GM18526 (cell line): ENCODE measurements around the gene TMTC2.

Experiments used
- POLR2A ChIP-seq: IDR thresholded peaks from 3 replicates; pipeline ENCODE4 v1.6.1; 2011; ENCODE audit not compliant: insufficient read length; ENCODE audit errors: extremely low read depth

TMTC2 gene

GRCh38 chr12:82953397-82953796 lies 266.7 kb downstream of the TMTC2 start:
- no peak for TF ChIP-seq POLR2A

DNA sequence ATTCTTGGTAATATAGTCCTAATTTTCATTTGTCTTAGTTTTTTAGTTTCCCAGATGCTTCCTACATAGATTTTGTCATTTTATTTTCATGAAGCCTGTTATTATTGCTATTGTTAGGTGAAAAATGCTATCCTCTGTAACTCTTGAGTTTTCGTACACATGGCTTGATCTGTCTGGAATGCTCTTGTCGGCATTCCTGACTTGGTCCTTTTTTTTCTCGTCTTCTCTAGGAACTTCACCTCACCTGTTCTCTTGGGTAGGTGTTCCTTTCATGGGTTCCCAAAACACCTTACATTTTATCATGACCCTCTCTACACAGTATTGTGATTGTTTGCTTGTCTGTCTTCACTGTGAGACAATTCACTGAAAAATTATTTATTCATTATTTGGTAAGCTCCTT lies 267.4 kb downstream of the TMTC2 start:
- TF ChIP-seq POLR2A, result no peak

DNA sequence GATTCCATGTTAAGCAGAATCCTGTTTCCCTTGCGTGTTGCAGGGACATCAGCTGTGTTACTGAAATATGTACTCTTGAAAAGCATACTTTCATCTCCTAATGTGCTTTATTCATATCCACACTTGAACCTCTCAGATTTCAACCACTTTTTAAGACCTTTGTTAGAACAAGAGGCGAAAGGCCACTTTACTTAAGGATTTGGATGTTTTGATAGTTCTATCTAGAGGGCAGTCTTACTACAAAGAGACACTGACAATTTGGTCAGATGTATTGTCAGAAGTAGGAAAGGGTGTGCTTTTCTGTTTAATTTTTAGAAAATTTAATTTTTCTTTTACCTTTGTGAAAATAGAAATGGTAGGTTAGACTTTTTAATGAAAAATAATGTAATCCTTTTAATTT lies 267.9 kb downstream of the TMTC2 start:
- TF ChIP-seq POLR2A, result no peak

DNA sequence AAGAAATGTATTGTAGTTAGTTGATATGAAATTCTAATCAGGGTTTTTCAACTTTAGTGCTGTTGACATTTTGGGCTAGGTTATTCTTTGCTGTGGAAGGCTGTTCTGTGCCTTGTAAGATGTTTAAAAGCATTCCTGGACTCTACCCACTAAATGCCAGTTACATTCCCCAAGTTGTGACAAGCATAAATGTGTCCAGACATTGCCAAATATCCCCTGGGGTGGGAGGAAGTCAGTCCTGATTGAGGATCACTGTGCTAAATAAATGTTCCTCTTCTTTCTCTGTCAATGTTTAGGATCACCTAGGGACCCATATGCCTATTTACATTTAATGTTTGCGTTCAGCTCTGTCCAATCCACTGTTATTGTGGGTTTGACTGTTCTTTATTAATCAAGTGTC lies 268.3 kb downstream of the TMTC2 start:
- no peak for TF ChIP-seq POLR2A

- no peak for TF ChIP-seq POLR2A
These were observed 272.3 kb downstream of the TMTC2 start for GRCh38 chr12:82958966-82959365.

GRCh38 chr12:82959821-82960220 lies 273.1 kb downstream of the TMTC2 start:
- no peak for TF ChIP-seq POLR2A

- no peak for TF ChIP-seq POLR2A
These were observed 275.1 kb downstream of the TMTC2 start for GRCh38 chr12:82961835-82962234.

DNA sequence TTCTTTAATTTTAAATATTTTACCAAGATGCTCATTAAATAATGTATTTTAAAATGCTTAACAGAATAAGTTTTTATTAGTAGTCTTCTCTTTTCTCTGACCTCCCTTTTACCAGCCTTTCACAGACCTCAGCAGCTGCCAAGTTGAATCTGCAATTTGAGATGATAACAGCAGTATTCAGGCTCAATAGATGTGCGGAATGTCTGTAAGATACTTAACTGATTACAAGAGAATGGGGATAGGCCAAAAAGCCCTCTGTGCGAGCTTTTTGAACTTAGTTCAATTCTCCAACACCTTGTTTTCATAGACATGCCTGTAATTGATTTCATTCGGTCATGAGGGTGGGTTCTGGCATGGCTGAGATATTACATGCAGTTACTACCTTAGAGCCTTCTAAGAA lies 277.2 kb downstream of the TMTC2 start:
- TF ChIP-seq POLR2A, result no peak

- no peak for TF ChIP-seq POLR2A
These were observed 277.7 kb downstream of the TMTC2 start for GRCh38 chr12:82964446-82964845.

DNA sequence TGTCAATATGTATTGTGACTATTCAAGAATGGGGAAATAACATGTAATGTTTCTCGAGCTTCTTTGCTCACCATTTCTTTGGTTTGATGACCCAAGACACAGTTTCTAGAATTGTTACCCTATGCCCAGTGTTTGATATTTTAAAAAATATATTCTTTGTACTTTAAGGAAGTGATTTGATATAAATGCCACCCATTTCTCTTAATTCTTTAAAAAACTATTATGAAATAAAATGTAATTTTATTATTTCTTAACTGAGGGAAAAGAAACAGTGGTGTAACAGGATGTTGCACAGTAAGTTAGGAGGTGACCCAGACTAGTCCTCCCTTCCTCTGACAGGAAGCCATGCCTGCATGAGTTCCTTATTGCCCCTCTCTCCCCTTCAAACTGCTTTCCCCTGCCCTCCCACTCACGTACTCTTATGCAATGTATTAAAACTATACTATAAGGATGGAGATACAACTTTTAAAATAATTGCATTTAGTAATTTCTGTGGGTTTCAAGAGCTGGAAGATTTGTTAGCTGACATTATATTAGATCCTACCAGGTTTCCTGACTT lies 279.4 kb downstream of the TMTC2 start:
- TF ChIP-seq POLR2A, result no peak

- no peak for TF ChIP-seq POLR2A
These were observed 282.1 kb downstream of the TMTC2 start for GRCh38 chr12:82968631-82969367.

- TF ChIP-seq POLR2A, result no peak
These were observed 283.9 kb downstream of the TMTC2 start for GRCh38 chr12:82970614-82971013.

DNA sequence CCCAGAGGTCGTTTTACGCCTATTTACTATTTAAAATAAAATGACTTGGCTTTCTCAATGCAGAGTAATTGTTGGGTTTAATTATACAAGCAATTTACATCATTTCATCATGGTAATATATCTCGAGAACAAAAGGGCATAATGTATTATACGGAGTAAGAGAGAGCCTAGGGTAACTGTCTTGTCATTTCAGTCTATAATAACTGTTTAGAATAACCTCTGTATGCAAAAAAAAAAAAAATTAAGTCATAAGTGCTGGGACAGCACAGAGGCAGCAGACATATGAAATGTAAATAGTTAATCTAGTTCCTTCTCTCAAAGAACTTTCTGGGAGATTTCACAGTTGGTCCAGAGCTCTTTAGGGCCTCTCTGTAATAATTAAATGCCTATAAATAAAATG lies 284.9 kb downstream of the TMTC2 start:
- no peak for TF ChIP-seq POLR2A

- TF ChIP-seq POLR2A, result no peak
These were observed 285.9 kb downstream of the TMTC2 start for GRCh38 chr12:82972624-82973023.

- no peak for TF ChIP-seq POLR2A
These were observed 286.9 kb downstream of the TMTC2 start for GRCh38 chr12:82973592-82973991.

DNA sequence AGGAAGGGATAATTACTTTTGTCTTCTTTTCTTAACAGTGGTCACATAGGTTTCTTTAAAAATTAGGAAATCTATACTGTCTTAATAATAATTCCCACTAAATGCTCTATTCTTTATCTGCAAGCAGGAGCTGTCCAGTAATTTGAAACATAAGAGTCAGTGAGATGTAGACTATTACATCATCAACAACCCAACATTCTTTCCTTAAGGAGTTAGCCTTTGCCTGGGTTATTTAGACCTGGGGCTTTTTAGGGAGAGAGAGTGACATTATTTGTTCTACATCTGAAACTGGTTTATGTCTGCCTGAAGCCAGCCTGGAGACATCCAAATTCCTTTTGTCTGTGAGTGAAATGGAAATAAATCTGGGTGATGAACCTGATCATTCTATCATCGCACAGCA lies 294.4 kb downstream of the TMTC2 start:
- no peak for TF ChIP-seq POLR2A

GRCh38 chr12:82994117-82994516 lies 307.4 kb downstream of the TMTC2 start:
- no peak for TF ChIP-seq POLR2A
